GM21576 (cell line): ENCODE results near the gene CD44.

Source experiments
- ATAC-seq: cut with Tn5 transposase; IDR thresholded peaks from one replicate; pipeline ENCODE4 v1.9.1; 2021; ENCODE audit warnings: mild to moderate bottlenecking, moderate library complexity; ENCODE audit not compliant: unreplicated experiment

The CD44 gene

GRCh38 chr11:35234460-35235156 lies 95.6 kb downstream of the CD44 start:
- no peak for ATAC-seq

GRCh38 chr11:35235157-35235468 lies 96.1 kb downstream of the CD44 start:
- ATAC-seq, result no peak

GRCh38 chr11:35235498-35235897 lies 96.5 kb downstream of the CD44 start:
- no peak for ATAC-seq

GRCh38 chr11:35235936-35236666 lies 97.1 kb downstream of the CD44 start:
- no peak for ATAC-seq

GRCh38 chr11:35236667-35237003 lies 97.7 kb downstream of the CD44 start:
- no peak for ATAC-seq

GRCh38 chr11:35237351-35237750 lies 98.4 kb downstream of the CD44 start:
- ATAC-seq, result no peak

GRCh38 chr11:35237860-35238715 lies 99.1 kb downstream of the CD44 start:
- ATAC-seq, result no peak

- no peak for ATAC-seq
These were observed 99.9 kb downstream of the CD44 start for GRCh38 chr11:35238882-35239281.

GRCh38 chr11:35239471-35240075 lies 100.6 kb downstream of the CD44 start:
- ATAC-seq, result no peak

GRCh38 chr11:35241083-35241482 lies 102.1 kb downstream of the CD44 start:
- no peak for ATAC-seq

- ATAC-seq, result no peak
These were observed 102.6 kb downstream of the CD44 start for GRCh38 chr11:35241531-35241930.

- ATAC-seq, result no peak
These were observed 103.7 kb downstream of the CD44 start for GRCh38 chr11:35242412-35243242.

GRCh38 chr11:35243774-35244173 lies 104.8 kb downstream of the CD44 start:
- ATAC-seq, result no peak

GRCh38 chr11:35245056-35245455 lies 106.1 kb downstream of the CD44 start:
- no peak for ATAC-seq

GRCh38 chr11:35245786-35246185 lies 106.8 kb downstream of the CD44 start:
- ATAC-seq, result no peak

- no peak for ATAC-seq
These were observed 107.8 kb downstream of the CD44 start for GRCh38 chr11:35246745-35247144.

GRCh38 chr11:35247428-35247827 lies 108.5 kb downstream of the CD44 start:
- no peak for ATAC-seq

- no peak for ATAC-seq
These were observed 108.9 kb downstream of the CD44 start for GRCh38 chr11:35247863-35248262.

GRCh38 chr11:35248558-35249323 lies 109.8 kb downstream of the CD44 start:
- no peak for ATAC-seq

- no peak for ATAC-seq
These were observed 111.2 kb downstream of the CD44 start for GRCh38 chr11:35250192-35250591.
